ENCODE results near the gene PDCD10. TPM values are rescaled to one million over a fixed set of nuclear protein-coding genes. Genes with fewer than 3 reads are reported as not detected.

PDCD10 gene
- total RNA-seq, 1 donor from 2014 or later = 34.6 TPM

GRCh38 chr3:167750272-167750971 lies 15.7 kb upstream of the PDCD10 start:
- H3K4me1 Mint-ChIP-seq = no peaks in the 10 kb centered on the region
- H3K4me3 Mint-ChIP-seq = no peak overlapping the region
- no peaks in the 10 kb centered on the region for H3K9me3 Mint-ChIP-seq
- no peak for DNase-seq (ENCODE audit: low read depth, low spot score)
- H3K27me3 Mint-ChIP-seq (ENCODE audit: low read depth) = no peaks in the 10 kb centered on the region
- H3K27ac Mint-ChIP-seq (ENCODE audit: unreplicated experiment) = no peak overlapping the region
- TF ChIP-seq CTCF (conservative IDR thresholded peaks at IDR 0.05) = no peak
- H3K36me3 Mint-ChIP-seq (ENCODE audit: low read depth) = no peaks in the 10 kb centered on the region

- no peaks in the 10 kb centered on the region for H3K36me3 Mint-ChIP-seq (ENCODE audit: low read depth)
Measured at GRCh38 chr3:167749728-167750127, 15.0 kb upstream of the PDCD10 start.

GRCh38 chr3:167749209-167749608 lies 14.5 kb upstream of the PDCD10 start:
- no peaks in the 10 kb centered on the region for H3K9me3 Mint-ChIP-seq
- no peak for DNase-seq (ENCODE audit: low read depth, low spot score)
- TF ChIP-seq CTCF (conservative IDR thresholded peaks at IDR 0.05) = no peak
- no peak overlapping the region for H3K27ac Mint-ChIP-seq (ENCODE audit: unreplicated experiment)
- H3K36me3 Mint-ChIP-seq (ENCODE audit: low read depth) = no peaks in the 10 kb centered on the region
- H3K4me3 Mint-ChIP-seq = no peak overlapping the region
- H3K27me3 Mint-ChIP-seq (ENCODE audit: low read depth) = no peaks in the 10 kb centered on the region
- no peaks in the 10 kb centered on the region for H3K4me1 Mint-ChIP-seq

More at GRCh38 chr3:167749728-167750127, 15.0 kb upstream of the PDCD10 start:
- DNase-seq (ENCODE audit: low read depth, low spot score) = no peak
- no peak overlapping the region for H3K27ac Mint-ChIP-seq (ENCODE audit: unreplicated experiment)
- no peaks in the 10 kb centered on the region for H3K27me3 Mint-ChIP-seq (ENCODE audit: low read depth)
- TF ChIP-seq CTCF (conservative IDR thresholded peaks at IDR 0.05) = no peak
- no peak overlapping the region for H3K4me3 Mint-ChIP-seq
- H3K9me3 Mint-ChIP-seq = no peaks in the 10 kb centered on the region
- H3K4me1 Mint-ChIP-seq = no peaks in the 10 kb centered on the region

GRCh38 chr3:167743799-167744198 lies 9.1 kb upstream of the PDCD10 start:
- Mint-ChIP-seq H3K36me3 (ENCODE audit: low read depth) (no peaks in the 10 kb centered on the region), H3K27ac (ENCODE audit: unreplicated experiment) (no peak overlapping the region), H3K9me3 (no peaks in the 10 kb centered on the region), H3K27me3 (ENCODE audit: low read depth) (peaks cover 3% of the 10 kb centered on the region), H3K4me1 (no peaks in the 10 kb centered on the region), H3K4me3 (no peak overlapping the region)
- TF ChIP-seq CTCF (conservative IDR thresholded peaks at IDR 0.05) = no peak
- DNase-seq (ENCODE audit: low read depth, low spot score) = no peak

GRCh38 chr3:167742338-167742737 lies 7.6 kb upstream of the PDCD10 start:
- TF ChIP-seq CTCF (conservative IDR thresholded peaks at IDR 0.05) = no peak
- DNase-seq (ENCODE audit: low read depth, low spot score) = no peak
- Mint-ChIP-seq H3K4me1 (no peaks in the 10 kb centered on the region), H3K9me3 (no peaks in the 10 kb centered on the region), H3K27me3 (ENCODE audit: low read depth) (peaks cover 3% of the 10 kb centered on the region), H3K27ac (ENCODE audit: unreplicated experiment) (no peak overlapping the region), H3K36me3 (ENCODE audit: low read depth) (no peaks in the 10 kb centered on the region), H3K4me3 (no peak overlapping the region)
